GM15510 (cell line): ENCODE data around the gene HOXC12.

Experiments
- POLR2A ChIP-seq: IDR thresholded peaks from 3 replicates; pipeline ENCODE4 v1.6.1; 2011; ENCODE audit warnings: borderline replicate concordance; ENCODE audit not compliant: insufficient read length; ENCODE audit errors: extremely low read depth

The HOXC12 gene

GRCh38 chr12:53961025-53961761, 6.5 kb downstream of the HOXC12 start:
- no peak for TF ChIP-seq POLR2A

DNA sequence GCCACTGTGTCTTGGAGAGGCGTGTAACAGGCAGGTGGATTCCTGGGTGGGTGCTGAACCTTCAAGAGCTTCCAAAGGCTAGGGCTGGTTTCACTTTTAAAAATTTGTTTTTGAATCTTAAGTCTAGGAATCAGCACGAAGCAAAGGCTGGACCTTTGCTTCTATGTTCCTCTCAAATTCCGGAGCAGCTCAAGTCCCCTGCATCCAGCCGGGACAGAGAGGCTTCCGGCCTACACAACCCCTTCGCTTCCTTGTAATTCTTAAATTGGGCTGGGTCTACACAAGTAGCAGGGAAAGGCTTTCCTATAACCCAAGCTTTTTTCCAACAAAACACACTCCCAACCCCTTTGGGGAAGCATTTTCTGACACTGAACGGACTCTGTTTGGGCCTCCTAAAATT, 8.3 kb downstream of the HOXC12 start:
- no peak for TF ChIP-seq POLR2A

DNA sequence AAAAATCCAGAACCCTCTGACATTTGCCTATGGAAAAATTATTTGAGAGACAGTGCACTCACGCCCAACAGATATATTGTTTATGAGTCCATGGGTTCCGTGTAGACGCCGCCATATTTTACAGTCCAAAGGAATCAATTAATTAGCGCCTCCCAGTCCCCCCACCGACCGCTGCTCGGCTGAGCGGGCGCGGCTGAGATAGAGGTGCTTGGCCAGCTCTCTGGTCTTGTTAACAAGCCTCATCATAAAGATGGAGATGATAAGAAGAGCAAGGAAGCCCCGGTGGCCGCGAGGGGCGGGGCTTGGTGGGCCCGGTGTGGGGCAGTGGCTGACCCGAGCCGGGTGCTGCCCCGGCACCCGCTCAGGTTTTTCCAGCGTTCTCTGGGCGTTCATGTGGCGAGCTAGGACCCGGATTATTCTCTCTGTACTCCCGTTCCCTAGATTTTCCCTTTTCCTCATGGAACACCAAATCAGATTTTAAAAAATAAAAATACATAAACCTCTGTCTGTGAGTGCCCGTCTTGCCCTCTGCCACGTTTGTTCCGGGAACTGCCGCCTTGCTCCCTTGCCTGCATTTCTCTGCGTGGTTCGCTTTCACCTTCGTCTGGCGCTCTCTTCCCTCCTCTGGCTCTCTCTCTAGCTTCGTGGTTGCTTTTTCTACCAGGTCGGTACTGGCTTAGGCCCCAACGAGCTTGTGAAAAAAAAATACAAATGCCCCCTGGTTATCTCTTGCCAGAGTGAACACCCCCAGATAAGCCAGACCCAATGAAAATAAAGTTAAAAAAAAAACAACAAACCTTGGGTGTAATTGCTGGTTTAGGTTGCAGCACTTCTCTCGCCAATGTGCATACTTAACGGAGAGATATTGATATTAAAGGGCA, 9.0 kb downstream of the HOXC12 start:
- no peak for TF ChIP-seq POLR2A

- no peak for TF ChIP-seq POLR2A
These were observed 9.6 kb downstream of the HOXC12 start for GRCh38 chr12:53964315-53964713.

GRCh38 chr12:53965281-53966084, 10.8 kb downstream of the HOXC12 start:
- TF ChIP-seq POLR2A, result no peak

- no peak for TF ChIP-seq POLR2A
These were observed 11.3 kb downstream of the HOXC12 start for GRCh38 chr12:53966085-53966384.

DNA sequence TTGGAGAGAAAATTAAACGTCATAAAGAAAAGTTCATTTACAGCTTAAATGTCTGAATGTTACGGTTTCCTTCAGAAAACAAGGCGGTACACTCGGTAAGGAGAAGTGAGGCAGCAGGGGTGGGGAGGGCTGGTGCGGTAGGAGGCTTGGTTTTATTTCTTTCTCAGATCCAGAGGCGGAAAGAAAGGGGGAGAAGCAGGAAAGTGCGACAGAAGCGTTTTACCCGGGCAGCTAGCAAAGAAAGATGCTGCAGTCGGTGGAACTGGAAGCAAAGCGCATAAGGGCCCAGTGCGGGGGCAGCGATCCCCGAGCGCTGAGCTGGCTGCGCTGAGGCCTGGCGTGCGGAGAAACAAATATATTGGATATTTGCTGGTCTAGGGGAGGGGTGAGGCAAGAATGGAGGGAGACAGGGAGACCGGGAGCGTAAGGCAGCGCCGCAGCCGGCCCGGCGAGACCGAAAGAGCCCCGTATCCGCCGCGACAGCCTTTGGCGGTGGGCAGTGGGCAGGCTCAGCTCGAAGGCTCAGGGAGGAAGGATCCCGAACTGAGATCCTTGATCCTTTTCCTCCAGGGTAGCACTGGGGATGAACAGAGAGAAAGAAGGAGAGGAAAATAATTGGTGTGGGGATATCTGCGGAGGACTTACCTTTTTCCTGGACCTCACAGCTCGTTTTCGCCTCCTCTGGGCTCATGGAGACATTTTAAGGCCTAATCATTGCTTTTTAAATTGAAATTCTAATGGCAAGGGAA, 11.9 kb downstream of the HOXC12 start:
- TF ChIP-seq POLR2A, result no peak

GRCh38 chr12:53967421-53967925, 12.8 kb downstream of the HOXC12 start:
- TF ChIP-seq POLR2A, result no peak

DNA sequence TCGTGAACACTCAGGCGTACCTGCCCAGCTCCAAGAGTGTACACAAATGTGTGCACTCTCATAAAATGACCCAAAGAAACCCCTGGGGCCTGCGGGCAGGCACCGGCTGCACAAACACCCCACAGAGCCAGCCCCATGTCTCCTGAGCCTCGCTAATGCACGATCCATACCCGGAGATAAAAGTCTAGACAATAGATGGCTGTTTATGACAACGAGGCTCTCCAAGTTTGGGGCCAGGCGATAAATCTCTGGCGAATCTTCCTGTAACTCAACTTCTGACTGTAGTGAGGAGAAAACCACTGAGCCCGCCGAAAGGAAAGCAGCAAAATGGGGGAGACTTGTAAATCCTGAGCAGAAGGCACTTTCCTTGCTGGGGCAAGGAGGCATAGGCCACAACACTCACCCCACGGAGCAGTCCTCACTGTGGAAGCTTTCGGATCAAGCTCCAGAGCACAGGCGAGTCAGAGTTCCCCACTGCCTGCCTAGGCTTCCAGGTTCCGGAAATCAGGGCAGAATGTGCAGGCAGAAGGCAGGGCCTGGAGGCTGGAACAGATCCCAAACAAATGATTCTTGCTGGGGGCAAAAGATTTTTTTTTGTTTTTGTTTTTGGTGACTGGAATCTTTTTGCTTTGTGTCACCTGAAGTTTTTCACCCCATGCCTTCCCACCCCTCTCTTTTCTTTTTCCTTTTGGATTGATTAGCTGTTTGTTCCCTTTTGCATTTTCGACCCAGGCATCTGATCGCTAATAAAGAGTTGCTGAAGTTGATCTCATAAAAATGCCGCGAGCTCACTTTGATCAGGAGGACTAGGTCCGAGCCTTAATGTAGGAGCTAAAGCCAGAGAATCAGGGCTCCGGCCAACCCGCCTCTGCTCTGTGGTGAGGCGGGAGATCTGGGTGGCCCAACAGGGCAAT, 13.8 kb downstream of the HOXC12 start:
- no peak for TF ChIP-seq POLR2A

DNA sequence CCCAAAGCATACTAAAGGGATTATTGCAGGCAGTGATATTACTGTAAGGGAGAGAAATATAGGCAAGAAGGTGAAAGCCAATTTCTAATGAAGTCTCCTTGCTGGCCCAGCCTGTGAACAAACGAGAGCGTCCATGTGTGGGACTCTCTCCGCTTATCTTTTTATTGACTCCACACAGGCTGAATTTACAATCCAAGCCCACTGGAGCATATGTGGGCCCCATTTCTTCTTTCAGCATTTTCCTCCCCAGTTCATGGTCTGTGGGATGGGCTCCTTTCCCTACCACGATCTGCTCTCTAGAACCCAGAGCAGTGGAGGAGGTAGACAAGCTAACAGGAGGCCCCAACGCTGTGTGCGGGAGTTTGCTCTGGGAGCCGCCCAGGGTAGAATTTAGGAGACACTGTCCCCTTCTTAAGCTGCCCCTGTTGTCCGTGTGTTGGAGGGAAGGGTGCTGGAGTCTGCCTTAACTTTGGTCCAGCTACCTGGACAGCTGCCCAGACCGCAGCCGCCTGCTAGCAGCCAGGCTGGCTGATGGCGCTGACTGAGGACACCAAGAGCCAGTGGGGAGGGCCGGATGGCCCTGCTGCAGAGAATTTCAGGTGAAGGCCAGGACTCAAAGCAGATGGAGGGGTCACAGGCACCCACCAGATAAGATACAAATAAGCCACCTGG, 15.0 kb downstream of the HOXC12 start:
- TF ChIP-seq POLR2A, result no peak

GRCh38 chr12:53970451-53970850, 15.7 kb downstream of the HOXC12 start:
- TF ChIP-seq POLR2A, result no peak

DNA sequence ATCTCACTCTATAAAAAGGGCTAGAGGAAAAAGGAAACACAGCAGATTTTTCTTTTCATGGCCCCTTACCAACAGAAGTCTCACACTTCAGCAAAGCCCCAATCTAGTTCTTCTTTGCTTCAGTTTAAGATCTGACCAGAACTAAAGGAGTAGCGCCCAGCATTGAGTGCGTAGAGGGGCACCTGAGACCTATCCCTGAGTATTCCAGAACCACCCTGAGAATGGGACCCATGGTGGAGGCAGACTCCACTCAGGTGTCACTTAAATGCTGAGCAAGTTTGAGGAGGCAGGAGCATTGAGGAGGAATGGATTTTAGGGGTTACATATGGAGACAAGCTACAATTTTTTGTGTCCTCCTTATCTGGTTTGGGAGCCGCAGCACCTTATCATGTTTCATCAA, 16.4 kb downstream of the HOXC12 start:
- TF ChIP-seq POLR2A, result no peak

GRCh38 chr12:53971686-53972085, 17.0 kb downstream of the HOXC12 start:
- no peak for TF ChIP-seq POLR2A

DNA sequence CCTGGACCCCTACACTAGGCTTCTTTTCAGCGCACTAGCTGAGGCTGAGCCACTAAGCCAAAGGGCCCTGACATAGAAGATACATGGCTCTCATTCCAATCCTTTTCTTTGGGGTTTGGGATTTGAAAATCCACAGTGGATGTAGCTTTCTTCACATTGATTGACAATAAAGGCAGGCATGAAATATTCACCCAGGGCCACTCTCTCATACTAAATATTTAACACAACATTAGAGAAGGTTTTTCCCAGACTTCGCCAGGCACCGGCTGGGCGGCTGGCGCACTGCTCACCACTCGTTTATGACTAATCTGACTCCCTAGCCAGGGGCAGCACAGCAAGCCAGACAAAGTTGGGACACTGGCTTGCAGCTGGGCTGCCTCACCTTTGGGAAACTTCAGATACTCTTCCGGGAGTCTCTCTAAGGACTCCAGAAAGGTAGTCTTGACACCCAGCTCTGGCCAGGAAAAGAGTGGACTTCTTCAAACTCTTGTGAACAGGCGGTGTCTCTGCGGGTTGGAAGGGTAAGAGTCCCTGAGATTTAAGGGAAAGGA, 17.5 kb downstream of the HOXC12 start:
- no peak for TF ChIP-seq POLR2A
